CD4-positive, alpha-beta memory T cell (primary cell): Measurements from ENCODE around the gene MYCN. TPM values are rescaled to one million over a fixed set of nuclear protein-coding genes. Genes with fewer than 3 reads are reported as not detected.
"Not testable (repeated sequence)": the region's sequence is repeated elsewhere in the genome, so short reads cannot be mapped to it uniquely, and the experiment has no call there.

ENCODE experiments used
- CTCF ChIA-PET: fragments of 350-600 bp; sonication (Branson Sonifier 250); formaldehyde crosslinking; loops from one replicate; lab custom pipeline; 2021; ENCODE audit warnings: inconsistent platforms; ENCODE audit not compliant: partially characterized antibody; lab: Charles Lee
- POLR2A ChIA-PET: fragments of 350-600 bp; sonication (Branson Sonifier 250); formaldehyde crosslinking; loops from one replicate; lab custom pipeline; 2021; ENCODE audit not compliant: partially characterized antibody; lab: Charles Lee
- DNase-seq, 5 donors: peaks; one replicate each; pipeline versions ENCODE4 v3.0.0 to v3.0.0-alpha.2; 2020 to 2022; ENCODE audit warnings: mixed read lengths in 1 of 5
- H3K27ac ChIP-seq: one replicate; pipeline ENCODE4 v1.7.0; 2013; ENCODE audit warnings: low read depth, low read length
- H3K27me3 ChIP-seq: 2 replicates; pipeline ENCODE4 v1.7.0; 2013; ENCODE audit warnings: mild to moderate bottlenecking, low read length, moderate library complexity; ENCODE audit not compliant: insufficient read depth
- H3K36me3 ChIP-seq: 2 replicates; pipeline ENCODE4 v1.7.0; 2013; ENCODE audit warnings: mild to moderate bottlenecking, low read length, moderate library complexity; ENCODE audit not compliant: insufficient read depth
- H3K4me1 ChIP-seq: 2 replicates; pipeline ENCODE4 v1.7.0; 2013; ENCODE audit warnings: mild to moderate bottlenecking, low read length, moderate library complexity; ENCODE audit not compliant: insufficient read depth
- H3K4me3 ChIP-seq, 2 donors: one replicate each; pipeline ENCODE4 v1.7.0; 2013; ENCODE audit warnings: low read length in 2 of 2, mild to moderate bottlenecking in 1 of 2
- H3K9me3 ChIP-seq, 2 donors: one replicate each; pipeline ENCODE4 v1.7.0; 2013; ENCODE audit warnings: low read length in 2 of 2, control low read depth in 1 of 2; ENCODE audit not compliant: control insufficient read depth in 1 of 2
- H3K27ac Mint-ChIP-seq, 7 donors: one replicate each; pipeline ENCODE4 v1.8.0; 2020 to 2021; ENCODE audit warnings: mixed read lengths in 7 of 7, mild to moderate bottlenecking in 6 of 7, inconsistent platforms in 3 of 7, moderate library complexity in 3 of 7
- H3K27me3 Mint-ChIP-seq, 2 donors: one replicate each; pipeline ENCODE4 v1.8.0; 2020 to 2021; ENCODE audit warnings: mixed read lengths in 2 of 2
- H3K36me3 Mint-ChIP-seq, 2 donors: one replicate each; pipeline ENCODE4 v1.8.0; 2020 to 2021; ENCODE audit warnings: mixed read lengths in 2 of 2, inconsistent platforms in 1 of 2, mild to moderate bottlenecking in 1 of 2
- H3K4me1 Mint-ChIP-seq, 4 donors: one replicate each; pipeline ENCODE4 v1.8.0; 2020 to 2021; ENCODE audit warnings: mixed read lengths in 4 of 4, mild to moderate bottlenecking in 1 of 4
- H3K4me3 Mint-ChIP-seq, 8 donors: one replicate each; pipeline ENCODE4 v1.8.0; 2020 to 2021; ENCODE audit warnings: mixed read lengths in 8 of 8, mild to moderate bottlenecking in 7 of 8, moderate library complexity in 6 of 8, inconsistent platforms in 3 of 8
- H3K9me3 Mint-ChIP-seq, 8 donors: one replicate each; pipeline ENCODE4 v1.8.0; 2020 to 2021; ENCODE audit warnings: mixed read lengths in 8 of 8, mild to moderate bottlenecking in 5 of 8, inconsistent platforms in 3 of 8, moderate library complexity in 1 of 8
- intact Hi-C: fragments of 100-400 bp; cut with micrococcal nuclease; formaldehyde crosslinking; loops from one replicate; pipeline ENCODE4 v1.15.1; 2023
- polyA plus RNA-seq, 2 donors: library from polyadenylated mRNA; unstranded; fragments of 300-500 nt; fragmentation: Illumina TruSeq; gene quantifications; one replicate each; pipeline ENCODE4 v1.2.3, GENCODE V29; 2021
- total RNA-seq, 2 experiments: library from RNA; stranded (reverse); gene quantifications; one replicate each; pipeline ENCODE4 v1.2.3, GENCODE V29; 2021

Gene MYCN
- total and polyA plus RNA-seq, 4 experiments from 2014 or later, result 0.15 TPM; not detected in 3

DNA sequence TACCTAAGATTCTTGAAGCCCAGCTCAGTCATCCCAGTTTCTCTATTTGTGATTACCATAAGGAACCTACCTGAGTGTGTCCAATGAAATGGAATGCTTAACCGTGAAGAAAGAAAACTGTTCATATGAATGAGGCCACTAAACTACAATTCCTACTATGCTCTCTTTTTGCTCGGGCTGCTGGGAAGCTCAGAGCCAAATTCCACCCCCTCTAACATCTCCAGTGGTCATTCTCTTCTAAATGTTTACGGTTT is 8.3 kb downstream of the MYCN start:
- POLR2A ChIA-PET, result no interaction called here
- Mint-ChIP-seq H3K9me3 (peaks cover 0 to 4% (median 0%) of the 10 kb centered on the region in 8 donors), H3K4me1 (peaks cover 0 to 10% (median 6%) of the 10 kb centered on the region in 4 donors), H3K27me3 (peaks cover 0 to 7% of the 10 kb centered on the region in 2 donors), H3K36me3 (no peaks in the 10 kb centered on the region), H3K27ac (no peak overlapping the region), H3K4me3 (no peak overlapping the region)
- no peak overlapping the region for H3K4me3 ChIP-seq
- intact Hi-C loops, result loop anchor here (10.0 kb wide), 1 partner anchor 266 kb away; no protein-coding TSS in a partner anchor
- no peaks in the 10 kb centered on the region for H3K27me3 ChIP-seq
- no peak overlapping the region for H3K27ac ChIP-seq
- no peaks in the 10 kb centered on the region for H3K36me3 ChIP-seq
- CTCF ChIA-PET, result interaction anchor here (0.7 kb wide), 1 partner anchor 9 kb away, joined by 3 read pairs; no protein-coding TSS in a partner anchor
- peaks cover 8% of the 10 kb centered on the region for H3K4me1 ChIP-seq
- no peaks in the 10 kb centered on the region for H3K9me3 ChIP-seq
- DNase-seq, result no peak

DNA sequence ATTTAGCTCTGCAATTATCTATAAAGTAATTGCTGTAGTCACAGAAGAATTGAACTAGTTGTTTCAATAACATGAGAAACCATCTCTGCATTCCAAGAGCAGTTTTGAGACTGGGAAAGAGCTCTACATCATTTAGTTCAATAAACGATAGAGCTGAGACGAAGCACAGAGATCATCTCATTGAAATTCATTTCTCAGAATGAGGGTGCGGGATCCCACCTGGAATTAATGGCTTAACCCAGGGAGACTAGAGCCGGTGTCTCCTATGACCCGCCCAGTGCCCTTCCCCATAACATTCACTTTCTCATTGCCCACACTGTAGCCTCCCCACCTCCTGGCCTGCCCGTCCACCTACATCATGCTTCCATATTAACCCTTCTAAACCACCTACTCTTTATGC is 8.8 kb downstream of the MYCN start:
- no peak overlapping the region for H3K4me3 Mint-ChIP-seq
- no peak for DNase-seq
- H3K27ac ChIP-seq, result no peak overlapping the region
- CTCF ChIA-PET, result no interaction called here
- no peak overlapping the region for H3K4me3 ChIP-seq
- H3K27me3 ChIP-seq, result no peaks in the 10 kb centered on the region
- POLR2A ChIA-PET, result no interaction called here
- no peaks in the 10 kb centered on the region for H3K36me3 ChIP-seq
- H3K27me3 Mint-ChIP-seq, result peaks cover 0 to 6% of the 10 kb centered on the region in 2 donors
- intact Hi-C loops, result loop anchor here (10.0 kb wide), 1 partner anchor 266 kb away; no protein-coding TSS in a partner anchor
- no peaks in the 10 kb centered on the region for H3K36me3 Mint-ChIP-seq
- H3K4me1 Mint-ChIP-seq, result peaks cover 0 to 5% (median under 1%) of the 10 kb centered on the region in 4 donors
- H3K9me3 Mint-ChIP-seq, result peaks cover 0 to 4% (median 0%) of the 10 kb centered on the region in 8 donors
- peaks cover 3% of the 10 kb centered on the region for H3K4me1 ChIP-seq
- H3K27ac Mint-ChIP-seq, result no peak overlapping the region
- H3K9me3 ChIP-seq, result no peaks in the 10 kb centered on the region

DNA sequence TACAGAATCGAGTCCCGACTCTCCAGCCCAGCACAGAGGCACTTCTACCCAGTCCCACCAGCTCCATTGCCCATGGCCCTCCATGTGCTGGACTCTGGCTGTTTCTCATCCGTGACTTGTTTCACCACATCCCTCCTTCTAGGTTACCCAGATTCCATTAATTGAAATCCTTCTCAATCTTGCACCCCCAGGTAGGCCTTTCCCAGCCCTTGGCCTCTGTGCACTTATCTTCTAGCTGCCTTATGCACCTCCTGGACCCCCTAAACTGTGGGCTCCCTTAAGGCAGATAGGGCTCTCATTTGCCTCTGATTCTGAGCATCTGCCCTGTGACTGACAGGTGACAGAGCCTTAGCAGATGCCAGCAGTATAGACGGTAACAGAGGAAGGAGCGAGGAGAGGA is 9.2 kb downstream of the MYCN start:
- no peak overlapping the region for H3K4me3 ChIP-seq
- intact Hi-C loops, result loop anchor here (10.0 kb wide), 1 partner anchor 265 kb away; no protein-coding TSS in a partner anchor
- peaks cover 0 to 4% (median 0%) of the 10 kb centered on the region in 8 donors for H3K9me3 Mint-ChIP-seq
- H3K27me3 Mint-ChIP-seq, result peaks cover 0 to 6% of the 10 kb centered on the region in 2 donors
- no peak overlapping the region for H3K27ac ChIP-seq
- no peak overlapping the region for H3K4me3 Mint-ChIP-seq
- ChIA-PET CTCF (no interaction called here), POLR2A (no interaction called here)
- H3K4me1 ChIP-seq, result no peaks in the 10 kb centered on the region
- no peak for DNase-seq
- H3K27ac Mint-ChIP-seq, result no peak overlapping the region
- no peaks in the 10 kb centered on the region for H3K36me3 ChIP-seq
- peaks cover 0 to under 1% (median 0%) of the 10 kb centered on the region in 4 donors for H3K4me1 Mint-ChIP-seq
- no peaks in the 10 kb centered on the region for H3K9me3 ChIP-seq
- H3K36me3 Mint-ChIP-seq, result no peaks in the 10 kb centered on the region
- no peaks in the 10 kb centered on the region for H3K27me3 ChIP-seq

DNA sequence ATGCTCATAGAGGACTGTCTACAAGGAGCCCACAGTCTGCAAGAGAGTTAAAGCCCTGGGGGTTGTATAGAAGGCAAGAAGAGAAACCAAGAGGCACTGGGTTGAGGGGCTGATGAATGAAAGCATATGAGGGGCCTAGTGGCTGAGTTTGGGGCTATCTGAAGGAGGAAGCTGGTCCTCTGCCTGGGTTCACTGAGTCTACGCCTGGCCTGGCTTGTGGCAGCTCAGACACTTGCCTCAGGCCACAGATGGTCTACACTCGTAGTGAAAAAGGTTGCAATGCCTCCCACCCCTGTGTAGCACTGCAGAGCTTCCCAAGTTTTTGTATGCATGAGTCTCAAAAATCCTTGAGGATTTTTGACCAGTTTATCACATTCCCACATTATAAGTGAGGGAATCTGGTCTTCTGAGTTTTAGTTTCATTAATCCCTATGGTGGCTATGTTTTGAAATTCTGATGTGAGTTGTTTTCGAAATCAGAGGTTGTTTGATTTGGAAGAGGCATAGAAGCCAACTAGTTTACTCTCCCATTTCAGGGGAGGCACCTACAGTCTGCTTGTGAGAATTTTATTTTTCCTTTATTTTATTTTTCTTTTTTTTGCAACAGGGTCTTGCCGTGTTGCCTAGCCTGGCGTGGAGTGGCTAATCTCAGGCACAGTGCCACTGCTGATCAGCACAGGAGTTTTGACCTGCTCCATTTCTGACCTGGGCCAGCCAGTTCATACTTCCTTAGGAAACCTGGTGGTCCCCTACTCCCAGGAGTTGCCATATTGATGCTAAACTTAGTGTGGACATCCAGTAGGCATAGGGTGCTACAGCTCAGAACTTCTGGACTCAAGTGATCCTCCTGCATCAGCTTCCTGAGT is 10.0 kb downstream of the MYCN start:
- Mint-ChIP-seq H3K27me3 (peaks cover 0 to 4% of the 10 kb centered on the region in 2 donors), H3K4me1 (no peaks in the 10 kb centered on the region), H3K36me3 (no peaks in the 10 kb centered on the region), H3K9me3 (peaks cover 0 to 4% (median 0%) of the 10 kb centered on the region in 8 donors), H3K4me3 (no peak overlapping the region), H3K27ac (no peak overlapping the region)
- Histone ChIP-seq H3K9me3 (no peaks in the 10 kb centered on the region), H3K4me3 (no peak overlapping the region), H3K27ac (no peak overlapping the region), H3K36me3 (no peaks in the 10 kb centered on the region), H3K4me1 (no peaks in the 10 kb centered on the region), H3K27me3 (no peaks in the 10 kb centered on the region)
- CTCF ChIA-PET, result no interaction called here
- POLR2A ChIA-PET, result no interaction called here
- intact Hi-C loops, result no loop called here
- DNase-seq, result no peak

DNA sequence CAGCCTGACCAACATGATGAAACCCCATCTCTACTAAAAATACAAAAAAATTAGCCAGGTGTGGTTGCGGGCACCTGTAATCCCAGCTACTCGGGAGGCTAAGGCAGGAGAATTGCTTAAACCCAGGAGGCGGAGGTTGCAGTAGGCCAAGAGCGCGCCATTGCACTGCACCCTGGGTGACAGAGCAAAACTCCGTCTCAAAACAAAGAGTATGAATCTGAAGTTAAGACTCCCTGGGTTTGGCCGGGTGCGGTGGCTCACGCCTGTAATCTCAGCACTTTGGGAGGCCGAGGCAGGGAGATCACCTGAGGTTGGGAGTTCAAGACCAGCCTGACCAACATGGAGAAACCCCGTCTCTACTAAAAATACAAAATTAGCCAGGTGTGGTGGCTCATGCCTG is 11.6 kb downstream of the MYCN start:
- H3K4me1 ChIP-seq, DNase-seq, H3K36me3 Mint-ChIP-seq, H3K36me3 ChIP-seq, H3K9me3 Mint-ChIP-seq, intact Hi-C loops, H3K27me3 Mint-ChIP-seq, CTCF ChIA-PET, H3K9me3 ChIP-seq, H3K27ac ChIP-seq, H3K4me3 Mint-ChIP-seq, H3K4me1 Mint-ChIP-seq, H3K4me3 ChIP-seq, H3K27ac Mint-ChIP-seq, H3K27me3 ChIP-seq, POLR2A ChIA-PET: not testable (repeated sequence)

DNA sequence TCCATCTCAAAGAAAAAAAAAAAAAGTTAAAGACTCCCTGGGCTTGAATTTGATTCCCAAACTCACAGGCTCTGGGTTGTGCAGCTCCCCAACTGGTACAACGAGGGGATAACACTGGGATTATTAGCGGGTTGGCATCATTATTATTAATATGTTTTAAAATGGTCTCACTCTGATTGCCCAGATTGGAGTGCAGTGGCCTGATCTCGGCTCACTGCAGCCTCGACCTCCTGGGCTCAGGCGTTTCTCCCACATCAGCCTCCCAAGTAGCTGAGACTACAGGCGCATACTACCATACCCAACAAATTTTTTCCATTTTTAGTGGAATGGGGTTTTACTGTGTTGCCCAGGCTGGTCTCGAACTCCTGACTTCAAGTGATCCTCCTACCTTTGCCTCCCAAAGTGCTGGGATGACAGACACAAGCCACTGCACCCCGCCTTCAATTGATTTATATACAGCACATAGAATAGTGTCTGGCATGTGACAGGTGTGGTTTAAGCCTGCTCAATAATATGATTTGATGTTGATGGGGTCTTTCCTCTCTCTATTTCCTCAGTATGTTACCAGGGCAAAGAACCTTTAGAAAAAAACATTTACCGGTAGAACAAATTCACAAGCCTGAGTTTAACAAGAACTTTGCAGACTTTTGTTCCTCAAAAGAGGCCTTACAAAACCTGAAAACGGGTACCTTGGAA is 12.2 kb downstream of the MYCN start:
- H3K27me3 Mint-ChIP-seq, result peaks cover 0 to 2% of the 10 kb centered on the region in 2 donors
- no peaks in the 10 kb centered on the region for H3K4me1 ChIP-seq
- no peak overlapping the region for H3K4me3 Mint-ChIP-seq
- H3K9me3 Mint-ChIP-seq, result peaks cover 0 to 4% (median 0%) of the 10 kb centered on the region in 8 donors
- H3K27ac Mint-ChIP-seq, result no peak overlapping the region
- no peak for DNase-seq
- no peaks in the 10 kb centered on the region for H3K36me3 Mint-ChIP-seq
- no peaks in the 10 kb centered on the region for H3K9me3 ChIP-seq
- POLR2A ChIA-PET, result no interaction called here
- no peaks in the 10 kb centered on the region for H3K36me3 ChIP-seq
- H3K4me3 ChIP-seq, result no peak overlapping the region
- intact Hi-C loops, result no loop called here
- CTCF ChIA-PET, result no interaction called here
- H3K27ac ChIP-seq, result no peak overlapping the region
- H3K4me1 Mint-ChIP-seq, result no peaks in the 10 kb centered on the region
- no peaks in the 10 kb centered on the region for H3K27me3 ChIP-seq

DNA sequence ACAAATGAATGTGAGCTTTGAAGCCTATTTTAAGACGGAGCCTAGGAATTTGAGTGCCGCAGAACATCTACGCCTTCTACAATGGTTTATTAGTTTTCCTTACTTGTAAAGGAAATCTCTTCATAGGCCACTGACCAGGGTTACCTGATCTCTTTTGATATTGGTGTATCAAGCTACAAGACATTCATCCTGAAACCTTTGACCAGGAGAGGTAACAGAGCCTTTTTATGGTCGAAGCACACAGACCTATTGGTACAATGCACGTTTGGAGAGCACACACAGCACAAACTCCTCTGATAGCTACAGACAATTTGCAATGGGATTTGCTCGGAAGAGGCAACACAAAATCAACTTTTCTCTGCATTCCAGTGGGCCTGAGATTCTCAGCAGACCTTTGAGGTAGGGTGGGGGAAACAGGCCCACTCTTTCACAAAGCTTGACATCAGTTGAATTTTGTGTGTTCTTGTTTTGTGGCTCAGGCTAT is 12.8 kb downstream of the MYCN start:
- Histone ChIP-seq H3K27ac (no peak overlapping the region), H3K9me3 (no peaks in the 10 kb centered on the region), H3K27me3 (no peaks in the 10 kb centered on the region), H3K4me3 (no peak overlapping the region), H3K4me1 (no peaks in the 10 kb centered on the region), H3K36me3 (no peaks in the 10 kb centered on the region)
- peaks cover 0 to 2% of the 10 kb centered on the region in 2 donors for H3K27me3 Mint-ChIP-seq
- ChIA-PET CTCF (no interaction called here), POLR2A (no interaction called here)
- H3K9me3 Mint-ChIP-seq, result peaks cover 0 to 4% (median 0%) of the 10 kb centered on the region in 8 donors
- H3K36me3 Mint-ChIP-seq, result no peaks in the 10 kb centered on the region
- no peaks in the 10 kb centered on the region for H3K4me1 Mint-ChIP-seq
- intact Hi-C loops, result no loop called here
- H3K27ac Mint-ChIP-seq, result no peak overlapping the region
- no peak for DNase-seq
- no peak overlapping the region for H3K4me3 Mint-ChIP-seq
